ENCODE data around the gene PIGM.

Gene PIGM

GRCh38 chr1:159992161-159992560 is 39.6 kb downstream of the PIGM start:
- Histone ChIP-seq H3K27me3 (ENCODE audit: control insufficient read depth in 1 of 2, insufficient read depth in 2 of 2, low read length in 2 of 2) (no peaks in the 10 kb centered on the region), H3K9ac (ENCODE audit: low read depth in 1 of 2, low read length in 2 of 2) (no peak overlapping the region), H3K4me3 (ENCODE audit: low read depth in 1 of 2, low read length in 2 of 2) (no peak overlapping the region), H3K36me3 (ENCODE audit: control insufficient read depth in 1 of 2, insufficient read depth in 2 of 2, low read length in 2 of 2) (no peaks in the 10 kb centered on the region), H3K9me3 (ENCODE audit: control insufficient read depth in 1 of 2, low read length in 2 of 2) (no peaks in the 10 kb centered on the region), H3K27ac (ENCODE audit: low read depth, low read length) (no peak overlapping the region), H3K4me1 (ENCODE audit: control insufficient read depth in 1 of 2, insufficient read depth in 2 of 2, low read length in 2 of 2) (no peaks in the 10 kb centered on the region)

GRCh38 chr1:159991513-159991912 is 40.3 kb downstream of the PIGM start:
- Histone ChIP-seq H3K9me3 (ENCODE audit: control insufficient read depth in 1 of 2, low read length in 2 of 2) (no peaks in the 10 kb centered on the region), H3K4me3 (ENCODE audit: low read depth in 1 of 2, low read length in 2 of 2) (no peak overlapping the region), H3K36me3 (ENCODE audit: control insufficient read depth in 1 of 2, insufficient read depth in 2 of 2, low read length in 2 of 2) (no peaks in the 10 kb centered on the region), H3K9ac (ENCODE audit: low read depth in 1 of 2, low read length in 2 of 2) (no peak overlapping the region), H3K27ac (ENCODE audit: low read depth, low read length) (no peak overlapping the region), H3K27me3 (ENCODE audit: control insufficient read depth in 1 of 2, insufficient read depth in 2 of 2, low read length in 2 of 2) (no peaks in the 10 kb centered on the region), H3K4me1 (ENCODE audit: control insufficient read depth in 1 of 2, insufficient read depth in 2 of 2, low read length in 2 of 2) (no peaks in the 10 kb centered on the region)

- H3K27me3 ChIP-seq (ENCODE audit: control insufficient read depth in 1 of 2, insufficient read depth in 2 of 2, low read length in 2 of 2) = no peaks in the 10 kb centered on the region
- no peaks in the 10 kb centered on the region for H3K36me3 ChIP-seq (ENCODE audit: control insufficient read depth in 1 of 2, insufficient read depth in 2 of 2, low read length in 2 of 2)
- no peaks in the 10 kb centered on the region for H3K9me3 ChIP-seq (ENCODE audit: control insufficient read depth in 1 of 2, low read length in 2 of 2)
- no peak overlapping the region for H3K27ac ChIP-seq (ENCODE audit: low read depth, low read length)
- no peak overlapping the region for H3K4me3 ChIP-seq (ENCODE audit: low read depth in 1 of 2, low read length in 2 of 2)
- no peaks in the 10 kb centered on the region for H3K4me1 ChIP-seq (ENCODE audit: control insufficient read depth in 1 of 2, insufficient read depth in 2 of 2, low read length in 2 of 2)
- no peak overlapping the region for H3K9ac ChIP-seq (ENCODE audit: low read depth in 1 of 2, low read length in 2 of 2)
Measured at GRCh38 chr1:159990005-159990404, 41.8 kb downstream of the PIGM start.

DNA sequence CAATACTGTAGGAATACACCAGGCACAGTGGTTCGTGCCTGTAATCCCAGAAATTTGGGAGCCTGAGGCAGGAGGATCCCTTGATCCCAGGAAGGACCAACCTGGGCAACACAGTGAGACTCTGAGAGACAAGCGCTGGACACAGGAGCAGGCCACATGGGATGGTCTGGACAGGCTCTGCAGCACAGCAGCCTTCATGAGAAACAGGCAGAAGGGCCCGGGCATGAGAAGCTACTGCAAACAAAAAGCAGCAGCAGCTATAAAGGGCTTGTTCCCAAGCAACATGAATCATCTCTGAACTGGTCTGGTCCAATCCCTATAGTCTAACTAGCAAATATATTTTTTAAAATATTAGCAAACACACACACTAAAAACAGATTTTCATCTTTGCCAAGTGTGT is 42.2 kb downstream of the PIGM start:
- Histone ChIP-seq H3K4me1 (ENCODE audit: control insufficient read depth in 1 of 2, insufficient read depth in 2 of 2, low read length in 2 of 2) (no peaks in the 10 kb centered on the region), H3K36me3 (ENCODE audit: control insufficient read depth in 1 of 2, insufficient read depth in 2 of 2, low read length in 2 of 2) (no peaks in the 10 kb centered on the region), H3K4me3 (ENCODE audit: low read depth in 1 of 2, low read length in 2 of 2) (no peak overlapping the region), H3K9me3 (ENCODE audit: control insufficient read depth in 1 of 2, low read length in 2 of 2) (no peaks in the 10 kb centered on the region), H3K27me3 (ENCODE audit: control insufficient read depth in 1 of 2, insufficient read depth in 2 of 2, low read length in 2 of 2) (no peaks in the 10 kb centered on the region), H3K27ac (ENCODE audit: low read depth, low read length) (no peak overlapping the region), H3K9ac (ENCODE audit: low read depth in 1 of 2, low read length in 2 of 2) (no peak overlapping the region)

GRCh38 chr1:159988006-159988405 is 43.8 kb downstream of the PIGM start:
- Histone ChIP-seq H3K36me3 (ENCODE audit: control insufficient read depth in 1 of 2, insufficient read depth in 2 of 2, low read length in 2 of 2) (no peaks in the 10 kb centered on the region), H3K9me3 (ENCODE audit: control insufficient read depth in 1 of 2, low read length in 2 of 2) (no peaks in the 10 kb centered on the region), H3K9ac (ENCODE audit: low read depth in 1 of 2, low read length in 2 of 2) (no peak overlapping the region), H3K4me1 (ENCODE audit: control insufficient read depth in 1 of 2, insufficient read depth in 2 of 2, low read length in 2 of 2) (no peaks in the 10 kb centered on the region), H3K4me3 (ENCODE audit: low read depth in 1 of 2, low read length in 2 of 2) (no peak overlapping the region), H3K27ac (ENCODE audit: low read depth, low read length) (no peak overlapping the region), H3K27me3 (ENCODE audit: control insufficient read depth in 1 of 2, insufficient read depth in 2 of 2, low read length in 2 of 2) (no peaks in the 10 kb centered on the region)

DNA sequence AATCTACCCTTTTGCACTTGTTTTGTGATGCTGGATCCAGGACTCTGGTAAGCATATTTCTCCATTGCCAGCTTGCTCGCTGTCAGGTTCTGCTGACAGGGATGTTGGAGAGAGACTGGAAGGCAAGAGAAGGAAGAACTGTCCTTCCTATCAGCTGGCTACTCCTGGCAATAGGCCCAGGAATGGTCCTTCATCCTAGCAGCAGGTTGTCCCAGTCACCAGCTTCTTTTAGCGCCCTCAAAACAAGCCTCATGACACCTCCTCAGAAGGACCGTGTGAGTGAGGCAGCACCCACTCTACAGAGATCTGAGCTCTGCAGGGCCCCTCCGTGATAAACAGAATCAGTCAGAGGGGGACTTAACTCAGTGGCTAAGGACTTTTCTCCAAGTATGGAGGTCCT is 44.6 kb downstream of the PIGM start:
- Histone ChIP-seq H3K9ac (ENCODE audit: low read depth in 1 of 2, low read length in 2 of 2) (no peak overlapping the region), H3K4me3 (ENCODE audit: low read depth in 1 of 2, low read length in 2 of 2) (no peak overlapping the region), H3K4me1 (ENCODE audit: control insufficient read depth in 1 of 2, insufficient read depth in 2 of 2, low read length in 2 of 2) (no peaks in the 10 kb centered on the region), H3K27ac (ENCODE audit: low read depth, low read length) (no peak overlapping the region), H3K27me3 (ENCODE audit: control insufficient read depth in 1 of 2, insufficient read depth in 2 of 2, low read length in 2 of 2) (no peaks in the 10 kb centered on the region), H3K9me3 (ENCODE audit: control insufficient read depth in 1 of 2, low read length in 2 of 2) (no peaks in the 10 kb centered on the region), H3K36me3 (ENCODE audit: control insufficient read depth in 1 of 2, insufficient read depth in 2 of 2, low read length in 2 of 2) (peaks cover 0 to 3% of the 10 kb centered on the region in 2 donors)

GRCh38 chr1:159986531-159986930 is 45.3 kb downstream of the PIGM start:
- Histone ChIP-seq H3K4me1 (ENCODE audit: control insufficient read depth in 1 of 2, insufficient read depth in 2 of 2, low read length in 2 of 2) (no peaks in the 10 kb centered on the region), H3K9me3 (ENCODE audit: control insufficient read depth in 1 of 2, low read length in 2 of 2) (no peaks in the 10 kb centered on the region), H3K4me3 (ENCODE audit: low read depth in 1 of 2, low read length in 2 of 2) (no peak overlapping the region), H3K27ac (ENCODE audit: low read depth, low read length) (no peak overlapping the region), H3K27me3 (ENCODE audit: control insufficient read depth in 1 of 2, insufficient read depth in 2 of 2, low read length in 2 of 2) (no peaks in the 10 kb centered on the region), H3K9ac (ENCODE audit: low read depth in 1 of 2, low read length in 2 of 2) (no peak overlapping the region), H3K36me3 (ENCODE audit: control insufficient read depth in 1 of 2, insufficient read depth in 2 of 2, low read length in 2 of 2) (peaks cover 0 to 9% of the 10 kb centered on the region in 2 donors)

DNA sequence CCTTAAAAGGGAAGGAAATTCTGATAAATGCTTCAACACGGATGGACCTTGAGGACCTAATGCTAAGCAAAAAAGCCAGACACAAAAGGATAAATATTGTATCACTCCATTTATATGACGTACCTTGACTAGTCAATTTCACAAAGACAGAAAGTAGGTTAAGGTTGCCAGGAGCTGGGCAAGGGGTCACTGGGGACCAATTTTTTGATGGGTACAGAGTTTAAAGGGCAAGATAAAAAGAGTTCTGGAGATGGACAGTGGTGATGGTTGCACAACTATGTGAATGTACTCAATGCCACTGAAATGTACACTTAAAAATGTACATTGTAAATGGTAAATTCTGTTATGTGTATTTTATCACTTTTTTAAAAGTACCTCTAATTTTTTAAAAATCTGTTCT is 45.7 kb downstream of the PIGM start:
- H3K9ac ChIP-seq (ENCODE audit: low read depth in 1 of 2, low read length in 2 of 2) = no peak overlapping the region
- H3K27ac ChIP-seq (ENCODE audit: low read depth, low read length) = no peak overlapping the region
- H3K36me3 ChIP-seq (ENCODE audit: control insufficient read depth in 1 of 2, insufficient read depth in 2 of 2, low read length in 2 of 2) = peaks cover 0 to 13% of the 10 kb centered on the region in 2 donors

DNA sequence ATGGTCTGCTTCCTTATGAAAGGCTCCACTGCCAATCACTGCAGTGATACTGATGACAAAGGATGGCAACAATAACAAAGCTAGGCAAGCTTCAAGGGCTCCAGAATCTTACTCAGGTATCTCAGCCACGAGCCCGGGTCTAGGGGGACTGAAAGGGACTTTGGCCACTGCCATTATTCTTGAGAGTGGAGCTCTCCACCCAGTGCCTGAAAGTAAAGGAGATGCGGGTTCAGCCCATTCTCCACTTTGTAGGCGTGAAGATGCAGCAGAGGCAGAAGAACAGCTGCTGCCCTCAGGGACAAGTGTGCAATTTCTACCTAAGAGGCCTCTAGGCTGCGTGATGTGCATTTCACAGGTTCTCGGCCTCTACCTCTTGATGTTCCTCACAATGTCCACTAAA is 46.3 kb downstream of the PIGM start:
- Histone ChIP-seq H3K36me3 (ENCODE audit: control insufficient read depth in 1 of 2, insufficient read depth in 2 of 2, low read length in 2 of 2) (peaks cover 0 to 14% of the 10 kb centered on the region in 2 donors), H3K4me3 (ENCODE audit: low read depth in 1 of 2, low read length in 2 of 2) (no peak overlapping the region), H3K4me1 (ENCODE audit: control insufficient read depth in 1 of 2, insufficient read depth in 2 of 2, low read length in 2 of 2) (no peaks in the 10 kb centered on the region), H3K27me3 (ENCODE audit: control insufficient read depth in 1 of 2, insufficient read depth in 2 of 2, low read length in 2 of 2) (no peaks in the 10 kb centered on the region), H3K9me3 (ENCODE audit: control insufficient read depth in 1 of 2, low read length in 2 of 2) (no peaks in the 10 kb centered on the region), H3K27ac (ENCODE audit: low read depth, low read length) (no peak overlapping the region), H3K9ac (ENCODE audit: low read depth in 1 of 2, low read length in 2 of 2) (no peak overlapping the region)

More for the DNA sequence above, 45.7 kb downstream of the PIGM start:
- Histone ChIP-seq H3K27me3 (ENCODE audit: control insufficient read depth in 1 of 2, insufficient read depth in 2 of 2, low read length in 2 of 2) (no peaks in the 10 kb centered on the region), H3K4me3 (ENCODE audit: low read depth in 1 of 2, low read length in 2 of 2) (no peak overlapping the region), H3K4me1 (ENCODE audit: control insufficient read depth in 1 of 2, insufficient read depth in 2 of 2, low read length in 2 of 2) (no peaks in the 10 kb centered on the region), H3K9me3 (ENCODE audit: control insufficient read depth in 1 of 2, low read length in 2 of 2) (no peaks in the 10 kb centered on the region)

DNA sequence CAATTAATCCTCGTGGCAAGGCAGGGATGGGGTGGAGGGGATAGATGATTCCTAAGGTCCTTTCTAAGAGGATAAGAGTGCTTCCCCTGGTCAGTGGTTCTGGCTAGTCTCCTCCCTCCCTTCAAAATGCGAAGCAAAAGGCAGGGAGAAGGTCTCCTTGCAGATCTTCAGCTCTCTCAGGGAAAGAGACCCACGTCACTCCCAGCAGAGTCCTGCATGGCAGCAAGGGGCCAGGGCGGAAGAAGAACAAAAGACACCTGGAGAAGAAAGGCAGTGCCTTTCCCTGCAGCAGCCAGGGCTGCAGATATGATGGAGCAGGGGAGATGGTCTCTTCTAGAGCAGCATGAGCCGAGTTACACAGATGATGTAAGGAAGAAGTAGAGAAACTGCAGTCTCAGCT is 48.1 kb downstream of the PIGM start:
- no peaks in the 10 kb centered on the region for H3K27me3 ChIP-seq (ENCODE audit: control insufficient read depth in 1 of 2, insufficient read depth in 2 of 2, low read length in 2 of 2)
- peaks cover 0 to 18% of the 10 kb centered on the region in 2 donors for H3K36me3 ChIP-seq (ENCODE audit: control insufficient read depth in 1 of 2, insufficient read depth in 2 of 2, low read length in 2 of 2)
- H3K4me1 ChIP-seq (ENCODE audit: control insufficient read depth in 1 of 2, insufficient read depth in 2 of 2, low read length in 2 of 2) = no peaks in the 10 kb centered on the region
- no peak overlapping the region for H3K9ac ChIP-seq (ENCODE audit: low read depth in 1 of 2, low read length in 2 of 2)
- no peak overlapping the region for H3K27ac ChIP-seq (ENCODE audit: low read depth, low read length)
- H3K4me3 ChIP-seq (ENCODE audit: low read depth in 1 of 2, low read length in 2 of 2) = no peak overlapping the region
- no peaks in the 10 kb centered on the region for H3K9me3 ChIP-seq (ENCODE audit: control insufficient read depth in 1 of 2, low read length in 2 of 2)

DNA sequence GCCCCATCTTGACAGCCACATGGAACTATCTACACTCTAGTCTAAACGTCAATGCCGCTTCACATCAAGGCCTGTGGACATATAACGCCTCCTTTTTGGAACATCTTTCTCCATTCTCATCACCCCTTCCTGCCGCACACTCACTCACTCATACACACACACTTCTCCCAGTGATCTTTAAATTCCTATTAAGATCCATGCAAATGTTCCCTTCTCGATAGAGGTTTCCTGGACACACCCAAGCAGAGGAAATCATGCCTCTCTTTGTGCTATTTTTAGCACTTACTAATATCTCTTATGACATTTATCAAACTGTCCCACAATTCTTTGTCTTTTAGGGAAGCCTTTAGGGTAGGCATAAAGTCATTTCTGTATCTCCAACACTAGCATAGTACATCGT is 49.5 kb downstream of the PIGM start:
- H3K27me3 ChIP-seq (ENCODE audit: control insufficient read depth in 1 of 2, insufficient read depth in 2 of 2, low read length in 2 of 2) = no peaks in the 10 kb centered on the region
- H3K4me3 ChIP-seq (ENCODE audit: low read depth in 1 of 2, low read length in 2 of 2) = no peak overlapping the region
- no peaks in the 10 kb centered on the region for H3K9me3 ChIP-seq (ENCODE audit: control insufficient read depth in 1 of 2, low read length in 2 of 2)
- no peak overlapping the region for H3K9ac ChIP-seq (ENCODE audit: low read depth in 1 of 2, low read length in 2 of 2)
- H3K27ac ChIP-seq (ENCODE audit: low read depth, low read length) = no peak overlapping the region
- no peaks in the 10 kb centered on the region for H3K4me1 ChIP-seq (ENCODE audit: control insufficient read depth in 1 of 2, insufficient read depth in 2 of 2, low read length in 2 of 2)
- peaks cover 0 to 23% of the 10 kb centered on the region in 2 donors for H3K36me3 ChIP-seq (ENCODE audit: control insufficient read depth in 1 of 2, insufficient read depth in 2 of 2, low read length in 2 of 2)

Data from duodenal mucosa (tissue), 2 donors.